LNCaP clone FGC (cell line): Measurements from ENCODE around the gene BICDL1.

Source experiments
- DNase-seq: peaks from one replicate; pipeline ENCODE4 v3.0.0-alpha.2; 2011; ENCODE audit warnings: low read depth
- H3K4me3 ChIP-seq: 2 replicates; pipeline ENCODE4 v1.5.1; 2011; ENCODE audit warnings: mild to moderate bottlenecking, low read depth, low read length, control low read depth
- TF ChIP-seq, protein P1 (sequence below): IDR thresholded peaks from 2 replicates; pipeline ENCODE4 v1.5.1; 2012; ENCODE audit warnings: mild to moderate bottlenecking; ENCODE audit not compliant: control insufficient read depth, insufficient read depth; ENCODE audit errors: extremely low read depth

Gene BICDL1

DNA sequence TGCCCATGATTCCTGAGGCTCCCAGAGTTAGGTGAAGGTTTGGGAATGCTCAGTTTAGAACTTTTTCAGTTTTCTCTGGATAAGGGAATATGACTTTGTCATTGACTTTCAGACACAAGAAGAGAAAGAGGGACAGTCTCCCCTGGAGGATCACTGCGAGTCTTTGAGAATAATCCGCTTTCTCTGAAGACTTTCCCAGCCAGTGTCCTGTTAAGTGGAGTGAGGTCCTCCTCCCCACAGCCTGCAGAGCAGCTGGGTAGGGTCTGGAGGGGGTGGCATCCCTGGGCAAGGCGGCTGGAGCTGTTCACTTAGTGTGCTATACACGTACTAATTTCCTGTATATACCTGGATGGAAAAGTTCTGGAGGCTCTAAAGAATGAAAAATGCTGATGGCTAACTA is 136.0 kb downstream of the BICDL1 start:
- no peak overlapping the region for H3K4me3 ChIP-seq
- DNase-seq = no peak

DNA sequence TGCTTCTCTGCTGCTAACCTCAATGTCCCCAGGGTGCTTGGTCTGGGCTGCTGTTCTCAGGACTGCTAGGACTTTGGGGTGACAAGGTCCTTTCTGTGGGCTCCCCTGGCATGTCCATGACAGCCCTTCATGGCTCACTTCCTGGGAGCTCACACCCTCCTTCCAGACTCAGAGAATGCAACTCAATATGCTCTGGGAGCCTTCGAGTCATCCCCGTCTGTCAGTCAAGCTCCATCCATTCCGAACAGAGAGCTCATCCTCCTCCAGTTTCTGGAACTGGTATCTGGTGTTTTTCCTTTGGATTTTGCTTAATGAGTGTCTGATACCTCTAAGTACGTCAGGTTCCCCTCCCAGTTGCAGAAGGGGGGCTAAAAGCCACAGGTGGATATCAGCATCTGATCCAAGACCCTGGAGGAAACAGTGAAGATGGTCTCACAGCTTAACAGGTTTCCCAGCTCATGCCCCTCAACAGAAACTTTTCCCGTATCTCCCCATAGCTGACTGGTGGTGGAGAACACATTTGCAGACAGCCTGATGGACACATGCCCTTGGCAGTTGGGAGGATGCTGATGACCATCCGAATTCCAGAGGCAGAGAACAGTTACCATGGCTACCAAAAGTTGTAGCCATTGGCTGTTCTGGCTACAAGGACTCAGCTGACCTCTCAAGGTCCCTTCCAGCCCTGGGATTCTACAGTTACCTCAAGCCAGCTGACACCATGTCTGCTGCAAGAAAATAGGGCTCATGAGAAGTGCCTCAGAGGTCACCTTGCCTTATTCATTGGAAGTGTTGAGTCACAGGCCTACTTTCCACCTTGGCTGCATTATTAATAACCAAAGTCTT is 137.0 kb downstream of the BICDL1 start:
- no peak for DNase-seq
- TF ChIP-seq, protein P1, sequence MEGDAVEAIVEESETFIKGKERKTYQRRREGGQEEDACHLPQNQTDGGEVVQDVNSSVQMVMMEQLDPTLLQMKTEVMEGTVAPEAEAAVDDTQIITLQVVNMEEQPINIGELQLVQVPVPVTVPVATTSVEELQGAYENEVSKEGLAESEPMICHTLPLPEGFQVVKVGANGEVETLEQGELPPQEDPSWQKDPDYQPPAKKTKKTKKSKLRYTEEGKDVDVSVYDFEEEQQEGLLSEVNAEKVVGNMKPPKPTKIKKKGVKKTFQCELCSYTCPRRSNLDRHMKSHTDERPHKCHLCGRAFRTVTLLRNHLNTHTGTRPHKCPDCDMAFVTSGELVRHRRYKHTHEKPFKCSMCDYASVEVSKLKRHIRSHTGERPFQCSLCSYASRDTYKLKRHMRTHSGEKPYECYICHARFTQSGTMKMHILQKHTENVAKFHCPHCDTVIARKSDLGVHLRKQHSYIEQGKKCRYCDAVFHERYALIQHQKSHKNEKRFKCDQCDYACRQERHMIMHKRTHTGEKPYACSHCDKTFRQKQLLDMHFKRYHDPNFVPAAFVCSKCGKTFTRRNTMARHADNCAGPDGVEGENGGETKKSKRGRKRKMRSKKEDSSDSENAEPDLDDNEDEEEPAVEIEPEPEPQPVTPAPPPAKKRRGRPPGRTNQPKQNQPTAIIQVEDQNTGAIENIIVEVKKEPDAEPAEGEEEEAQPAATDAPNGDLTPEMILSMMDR = no peak
- no peak overlapping the region for H3K4me3 ChIP-seq

More for the DNA sequence above, 136.0 kb downstream of the BICDL1 start:
- TF ChIP-seq, protein P1 = no peak

DNA sequence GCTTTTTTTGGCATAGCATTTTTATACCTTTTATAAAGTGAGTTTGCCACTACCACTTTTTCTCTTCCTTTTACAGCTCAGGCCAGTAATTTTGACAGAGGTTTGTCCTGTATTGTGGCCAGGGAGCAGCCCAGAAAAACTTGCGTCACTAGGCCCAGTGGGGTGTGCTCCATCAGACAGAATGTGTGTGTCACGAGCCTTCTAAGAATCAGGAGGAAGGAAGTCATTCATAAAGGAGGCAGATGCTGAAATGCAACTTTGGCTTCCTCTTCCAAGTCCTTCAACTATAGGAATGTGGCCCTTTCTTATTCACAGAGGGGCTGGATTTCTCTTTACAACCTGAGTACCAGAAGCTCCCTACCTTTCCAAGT is 137.6 kb downstream of the BICDL1 start:
- TF ChIP-seq, protein P1 = no peak
- no peak for DNase-seq
- no peak overlapping the region for H3K4me3 ChIP-seq

DNA sequence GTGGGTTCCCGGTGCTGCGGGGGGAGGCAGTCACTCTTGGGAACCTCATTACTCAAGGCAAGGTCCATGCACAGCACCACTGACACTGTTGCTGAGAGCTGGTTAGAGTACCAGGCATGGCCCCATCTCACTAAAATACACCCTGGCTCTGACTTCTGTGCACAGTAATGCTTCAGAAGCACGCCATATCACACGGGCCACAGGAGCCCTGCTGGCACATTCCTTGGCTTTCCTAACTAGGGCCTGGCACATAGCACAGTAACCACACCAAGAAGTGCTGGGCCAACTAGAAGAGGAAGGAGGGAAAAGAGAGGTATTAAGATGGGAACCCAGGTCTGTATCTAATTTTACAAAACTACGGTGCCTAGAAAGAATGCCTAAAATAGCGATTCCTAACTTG is 141.0 kb downstream of the BICDL1 start:
- TF ChIP-seq, protein P1 = no peak
- DNase-seq = no peak

DNA sequence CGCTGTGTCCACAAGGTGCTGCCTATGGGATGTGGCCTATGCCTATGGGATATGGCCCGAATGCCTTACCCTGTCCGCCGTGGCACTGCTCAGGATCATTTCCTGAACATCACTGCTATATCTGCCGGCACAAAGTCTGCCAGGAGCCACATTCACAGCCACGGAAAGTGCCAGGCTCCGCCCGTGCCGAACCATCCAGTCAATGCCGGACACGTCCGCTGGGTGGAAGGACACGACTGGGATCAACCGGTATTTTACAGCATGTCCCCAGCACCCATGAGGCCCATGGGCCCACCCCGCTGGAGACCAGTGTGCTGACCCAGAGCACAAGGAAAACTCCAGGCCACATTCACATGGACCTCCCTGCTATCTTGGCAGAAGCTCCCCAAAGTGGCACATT is 142.1 kb downstream of the BICDL1 start:
- DNase-seq = no peak
- TF ChIP-seq, protein P1 = no peak
- no peak overlapping the region for H3K4me3 ChIP-seq

More for the DNA sequence above, 141.0 kb downstream of the BICDL1 start:
- no peak overlapping the region for H3K4me3 ChIP-seq

DNA sequence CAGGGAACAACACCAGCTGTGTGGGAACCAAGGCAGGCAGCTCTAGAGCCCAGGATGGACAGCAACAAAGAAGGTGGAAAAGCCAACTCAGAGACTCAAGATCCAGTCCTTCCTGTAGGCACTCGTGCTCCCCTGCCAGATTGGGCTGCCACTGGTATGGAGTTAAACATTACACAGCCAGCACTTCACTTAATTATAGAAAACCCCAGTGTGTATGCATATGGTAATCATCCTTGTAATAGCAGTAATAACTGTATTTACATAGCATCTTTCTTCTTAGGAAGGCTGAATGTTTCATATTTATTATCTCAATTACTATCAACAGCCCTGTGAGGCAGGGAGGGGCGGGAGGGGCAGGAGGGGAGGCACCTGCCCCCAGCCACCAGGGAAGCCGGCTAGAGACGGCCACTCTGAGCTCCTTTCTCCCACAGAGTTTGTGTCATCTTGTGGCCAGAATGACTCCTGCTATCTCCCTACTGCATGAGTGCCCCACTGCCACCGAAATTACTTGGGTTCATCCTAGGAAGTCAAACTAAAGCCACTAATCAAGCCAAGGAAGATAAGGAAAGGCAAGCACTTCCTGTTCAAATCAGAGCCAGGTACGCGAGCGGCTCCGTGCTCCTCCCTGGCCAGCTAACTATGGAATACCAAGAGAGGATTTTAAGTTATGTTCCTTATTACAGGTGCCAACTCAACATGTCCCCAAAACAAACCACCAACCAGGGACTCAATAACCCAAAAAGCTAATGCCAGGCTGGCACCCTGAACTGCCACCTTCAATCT is 143.2 kb downstream of the BICDL1 start:
- no peak overlapping the region for H3K4me3 ChIP-seq

More for the DNA sequence above, 143.2 kb downstream of the BICDL1 start:
- no peak for DNase-seq
- TF ChIP-seq, protein P1 = no peak
